ENCODE measurements around the gene ZNHIT6. TPM values are rescaled to one million over a fixed set of nuclear protein-coding genes. Genes with fewer than 3 reads are reported as not detected.

Gene ZNHIT6
- total RNA-seq, 1 experiment from 2014 or later, result 41.2 TPM

DNA sequence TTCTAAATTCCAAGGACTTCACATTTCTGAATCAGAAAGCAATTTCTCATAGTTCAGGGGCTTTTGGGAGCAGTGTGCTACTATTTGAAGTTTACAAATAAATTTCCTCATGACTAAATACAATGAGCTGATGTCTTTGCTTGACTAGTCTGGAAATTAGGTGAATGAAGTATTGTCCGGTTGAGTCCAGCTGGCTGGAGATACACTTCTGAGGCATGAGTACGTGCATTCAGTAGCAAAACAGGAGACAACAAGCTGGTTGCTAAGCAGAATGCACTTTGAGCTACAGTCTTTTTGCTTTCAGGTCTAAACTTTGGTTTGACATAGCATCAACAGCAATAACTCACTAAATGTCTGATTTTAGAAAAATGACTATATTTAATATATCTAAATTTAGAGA, 27.1 kb downstream of the ZNHIT6 start:
- Mint-ChIP-seq H3K4me1 (ENCODE audit: low read depth, unreplicated experiment) (no peaks in the 10 kb centered on the region), H3K27me3 (ENCODE audit: unreplicated experiment) (no peaks in the 10 kb centered on the region), H3K4me3 (ENCODE audit: low read depth, unreplicated experiment) (no peak overlapping the region), H3K9me3 (ENCODE audit: low read depth, unreplicated experiment) (no peaks in the 10 kb centered on the region), H3K27ac (ENCODE audit: unreplicated experiment) (no peak overlapping the region), H3K36me3 (ENCODE audit: insufficient read depth, unreplicated experiment) (peaks cover 25% of the 10 kb centered on the region)
- CTCF ChIA-PET, result interaction anchor here (1.2 to 1.4 kb wide), 2 partner anchors 12 to 52 kb away, joined by 4 read pairs; no protein-coding TSS in a partner anchor
- BruUV-seq (replicated peaks), result no TSS peak
- TF ChIP-seq, protein P1, sequence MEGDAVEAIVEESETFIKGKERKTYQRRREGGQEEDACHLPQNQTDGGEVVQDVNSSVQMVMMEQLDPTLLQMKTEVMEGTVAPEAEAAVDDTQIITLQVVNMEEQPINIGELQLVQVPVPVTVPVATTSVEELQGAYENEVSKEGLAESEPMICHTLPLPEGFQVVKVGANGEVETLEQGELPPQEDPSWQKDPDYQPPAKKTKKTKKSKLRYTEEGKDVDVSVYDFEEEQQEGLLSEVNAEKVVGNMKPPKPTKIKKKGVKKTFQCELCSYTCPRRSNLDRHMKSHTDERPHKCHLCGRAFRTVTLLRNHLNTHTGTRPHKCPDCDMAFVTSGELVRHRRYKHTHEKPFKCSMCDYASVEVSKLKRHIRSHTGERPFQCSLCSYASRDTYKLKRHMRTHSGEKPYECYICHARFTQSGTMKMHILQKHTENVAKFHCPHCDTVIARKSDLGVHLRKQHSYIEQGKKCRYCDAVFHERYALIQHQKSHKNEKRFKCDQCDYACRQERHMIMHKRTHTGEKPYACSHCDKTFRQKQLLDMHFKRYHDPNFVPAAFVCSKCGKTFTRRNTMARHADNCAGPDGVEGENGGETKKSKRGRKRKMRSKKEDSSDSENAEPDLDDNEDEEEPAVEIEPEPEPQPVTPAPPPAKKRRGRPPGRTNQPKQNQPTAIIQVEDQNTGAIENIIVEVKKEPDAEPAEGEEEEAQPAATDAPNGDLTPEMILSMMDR (IDR thresholded peaks at IDR 0.05; ENCODE audit: unreplicated experiment), result no peak
- intact Hi-C loops (cut with micrococcal nuclease; ENCODE audit: unreplicated experiment), result no loop called here
- DNase-seq, result peak; percentile 4

DNA sequence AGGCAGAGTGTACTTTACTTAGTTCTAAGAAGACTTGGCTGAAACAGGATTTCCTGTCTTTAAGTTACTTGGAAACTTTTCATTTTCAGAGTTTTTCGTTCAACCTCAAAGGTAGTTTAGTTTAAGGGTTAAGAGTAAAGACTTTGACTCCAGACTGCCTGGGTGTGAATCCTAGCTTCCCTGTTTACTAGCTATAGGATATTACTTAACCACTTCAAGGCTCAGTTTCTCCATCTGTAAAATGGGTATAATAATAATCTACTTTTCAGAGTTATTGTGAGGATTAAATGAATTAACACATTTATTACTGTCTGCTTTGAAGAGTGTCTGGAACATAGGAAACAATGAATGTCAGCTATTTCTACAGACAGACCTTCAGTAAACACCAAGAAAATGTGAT, 30.0 kb downstream of the ZNHIT6 start:
- H3K4me3 Mint-ChIP-seq (ENCODE audit: low read depth, unreplicated experiment), result no peak overlapping the region
- TF ChIP-seq, protein P1 (IDR thresholded peaks at IDR 0.05; ENCODE audit: unreplicated experiment), result no peak
- intact Hi-C loops (cut with micrococcal nuclease; ENCODE audit: unreplicated experiment), result no loop called here
- no peak for DNase-seq
- H3K4me1 Mint-ChIP-seq (ENCODE audit: low read depth, unreplicated experiment), result no peaks in the 10 kb centered on the region
- peaks cover 33% of the 10 kb centered on the region for H3K36me3 Mint-ChIP-seq (ENCODE audit: insufficient read depth, unreplicated experiment)
- H3K27me3 Mint-ChIP-seq (ENCODE audit: unreplicated experiment), result no peaks in the 10 kb centered on the region
- H3K9me3 Mint-ChIP-seq (ENCODE audit: low read depth, unreplicated experiment), result no peaks in the 10 kb centered on the region
- no TSS peak for BruUV-seq (replicated peaks)
- CTCF ChIA-PET, result no interaction called here
- H3K27ac Mint-ChIP-seq (ENCODE audit: unreplicated experiment), result no peak overlapping the region

DNA sequence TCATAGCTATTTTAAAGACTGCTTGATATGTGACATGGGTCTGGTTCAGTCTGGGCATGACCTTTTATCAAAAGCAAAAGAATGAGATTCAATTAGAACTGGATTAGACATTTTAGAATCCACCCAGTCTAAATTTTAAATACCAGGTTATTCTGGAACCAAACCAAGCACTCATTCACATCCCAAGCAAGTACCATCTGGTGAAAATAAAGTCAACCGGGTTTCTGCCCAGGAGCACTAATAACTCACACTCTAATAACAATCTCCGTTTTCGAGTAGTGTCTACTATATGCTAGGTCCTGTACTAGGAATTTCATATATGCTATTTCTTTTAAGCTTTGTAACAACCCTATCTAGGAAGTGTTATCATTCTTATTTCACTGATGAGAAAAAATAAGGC, 30.6 kb downstream of the ZNHIT6 start:
- intact Hi-C loops (cut with micrococcal nuclease; ENCODE audit: unreplicated experiment), result no loop called here

DNA sequence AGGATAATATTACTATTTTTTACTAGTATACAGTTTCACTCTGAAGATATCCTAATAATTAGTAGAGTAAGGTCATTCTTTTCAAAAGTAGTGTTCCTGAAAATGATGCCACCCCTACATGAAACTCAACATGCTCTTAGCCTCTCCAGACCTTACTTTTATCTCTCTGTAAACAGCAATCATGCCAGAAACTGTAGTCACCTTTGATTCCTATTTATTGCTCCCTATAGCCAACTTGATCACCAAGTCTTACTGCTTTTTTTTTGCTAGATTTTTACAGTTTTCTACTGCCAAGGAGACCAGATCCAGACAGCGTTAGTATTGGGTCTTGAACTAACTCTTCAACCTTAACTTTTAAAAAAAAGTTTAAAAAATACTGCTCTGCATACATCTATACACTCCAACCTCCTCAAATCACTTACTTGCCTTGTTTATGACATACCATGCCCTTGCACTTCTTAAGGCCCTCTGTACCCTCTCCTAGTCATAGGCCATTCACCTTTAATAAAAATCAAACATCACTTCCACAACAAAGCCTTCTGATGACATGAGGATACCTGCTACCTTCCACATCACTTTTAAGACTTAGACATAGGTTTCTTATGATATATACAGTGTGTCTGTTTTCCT, 36.1 kb downstream of the ZNHIT6 start:
- TF ChIP-seq, protein P1 (IDR thresholded peaks at IDR 0.05; ENCODE audit: unreplicated experiment), result no peak
- H3K27me3 Mint-ChIP-seq (ENCODE audit: unreplicated experiment), result no peaks in the 10 kb centered on the region
- no peaks in the 10 kb centered on the region for H3K9me3 Mint-ChIP-seq (ENCODE audit: low read depth, unreplicated experiment)
- H3K4me3 Mint-ChIP-seq (ENCODE audit: low read depth, unreplicated experiment), result no peak overlapping the region
- DNase-seq, result no peak
- no TSS peak for BruUV-seq (replicated peaks)
- no peak overlapping the region for H3K27ac Mint-ChIP-seq (ENCODE audit: unreplicated experiment)
- H3K36me3 Mint-ChIP-seq (ENCODE audit: insufficient read depth, unreplicated experiment), result peaks cover 34% of the 10 kb centered on the region
- H3K4me1 Mint-ChIP-seq (ENCODE audit: low read depth, unreplicated experiment), result peaks cover 9% of the 10 kb centered on the region
- intact Hi-C loops (cut with micrococcal nuclease; ENCODE audit: unreplicated experiment), result no loop called here
- CTCF ChIA-PET, result no interaction called here

More for the DNA sequence above, 30.6 kb downstream of the ZNHIT6 start:
- TF ChIP-seq, protein P1 (IDR thresholded peaks at IDR 0.05; ENCODE audit: unreplicated experiment), result no peak
- CTCF ChIA-PET, result no interaction called here
- peaks cover 28% of the 10 kb centered on the region for H3K36me3 Mint-ChIP-seq (ENCODE audit: insufficient read depth, unreplicated experiment)
- H3K9me3 Mint-ChIP-seq (ENCODE audit: low read depth, unreplicated experiment), result no peaks in the 10 kb centered on the region
- H3K27me3 Mint-ChIP-seq (ENCODE audit: unreplicated experiment), result no peaks in the 10 kb centered on the region
- DNase-seq, result no peak
- no peak overlapping the region for H3K27ac Mint-ChIP-seq (ENCODE audit: unreplicated experiment)
- no peaks in the 10 kb centered on the region for H3K4me1 Mint-ChIP-seq (ENCODE audit: low read depth, unreplicated experiment)
- H3K4me3 Mint-ChIP-seq (ENCODE audit: low read depth, unreplicated experiment), result no peak overlapping the region
- no TSS peak for BruUV-seq (replicated peaks)
